Adipose tissue (tissue), 3 donors: ENCODE measurements around the gene SLA2. TPM values are rescaled to one million over a fixed set of nuclear protein-coding genes. Genes with fewer than 3 reads are reported as not detected.
"Not testable (repeated sequence)": the region's sequence is repeated elsewhere in the genome, so short reads cannot be mapped to it uniquely, and the experiment has no call there.

ENCODE experiments used
- H3K27ac ChIP-seq: one replicate; pipeline ENCODE4 v1.5.1; 2013; ENCODE audit warnings: low read depth, low read length
- WGBS, 3 donors: extraction: QIAGEN DNeasy Blood & Tissue Kit; methylation state at CpG; one replicate each; pipeline ENCODE4 v1.1.7; 2013; 5-methylcytosine and 5-hydroxymethylcytosine counted together
- polyA plus RNA-seq, 3 donors: library from polyadenylated mRNA; stranded (reverse); fragments of 200-250 nt; gene quantifications; one replicate each; pipeline ENCODE4 v1.2.3, GENCODE V29; 2013
- donor health status: healthy with polysubstance abuse.
- donor health status: Bipolar disorder and iron deficiency.
- donor health status: healthy.

SLA2 gene
- polyA plus RNA-seq, 3 donors = 0.14 to 0.65 (median 0.22) TPM

- WGBS, 3 donors = 95 to 96% (median 95%) methylated on average over 12 to 13 of the region's 13 CpGs
Observed at GRCh38 chr20:36564078-36564725, 81.8 kb downstream of the SLA2 start.

GRCh38 chr20:36563374-36563773 is 82.6 kb downstream of the SLA2 start:
- 81 to 90% (median 90%) methylated on average over 1 of the region's 1 CpG for WGBS, 3 donors
- H3K27ac ChIP-seq = no peak overlapping the region

More at GRCh38 chr20:36564078-36564725, 81.8 kb downstream of the SLA2 start:
- H3K27ac ChIP-seq = not testable (repeated sequence)

- no peak overlapping the region for H3K27ac ChIP-seq
- 80 to 90% (median 86%) methylated on average over 2 of the region's 2 CpGs for WGBS, 3 donors
Observed at GRCh38 chr20:36562724-36563123, 83.3 kb downstream of the SLA2 start.

Other genes starting within 250 kb of the SLA2 start
- 100 to 1,000 TPM in 2 of 3 donors, 10 to 100 TPM in 1; 19.9 to 327 (median 183) TPM for gene MYL9, start 104.7 kb downstream of the SLA2 start, polyA plus RNA-seq
- gene TGIF2, start 72.6 kb downstream of the SLA2 start, polyA plus RNA-seq = 1 to 10 TPM; 6.3 to 7.3 (median 6.4) TPM
- gene RAB5IF, start 40.4 kb downstream of the SLA2 start, polyA plus RNA-seq = 10 to 100 TPM; 56.1 to 97.0 (median 65.0) TPM
- 10 to 100 TPM in 1 of 3 donors, 1 to 10 TPM in 2; 8.4 to 24.4 (median 9.0) TPM for gene NDRG3, start 99.9 kb upstream of the SLA2 start, polyA plus RNA-seq
- 1 to 10 TPM; 2.7 to 8.2 (median 4.2) TPM for gene DSN1, start 127.6 kb upstream of the SLA2 start, polyA plus RNA-seq
- gene TLDC2, start 229.9 kb upstream of the SLA2 start, polyA plus RNA-seq = under 1 TPM in 2 of 3 donors, not detected in 1; 0.10 to 0.26 TPM